ENCODE data around the gene ZNF488.

DNA sequence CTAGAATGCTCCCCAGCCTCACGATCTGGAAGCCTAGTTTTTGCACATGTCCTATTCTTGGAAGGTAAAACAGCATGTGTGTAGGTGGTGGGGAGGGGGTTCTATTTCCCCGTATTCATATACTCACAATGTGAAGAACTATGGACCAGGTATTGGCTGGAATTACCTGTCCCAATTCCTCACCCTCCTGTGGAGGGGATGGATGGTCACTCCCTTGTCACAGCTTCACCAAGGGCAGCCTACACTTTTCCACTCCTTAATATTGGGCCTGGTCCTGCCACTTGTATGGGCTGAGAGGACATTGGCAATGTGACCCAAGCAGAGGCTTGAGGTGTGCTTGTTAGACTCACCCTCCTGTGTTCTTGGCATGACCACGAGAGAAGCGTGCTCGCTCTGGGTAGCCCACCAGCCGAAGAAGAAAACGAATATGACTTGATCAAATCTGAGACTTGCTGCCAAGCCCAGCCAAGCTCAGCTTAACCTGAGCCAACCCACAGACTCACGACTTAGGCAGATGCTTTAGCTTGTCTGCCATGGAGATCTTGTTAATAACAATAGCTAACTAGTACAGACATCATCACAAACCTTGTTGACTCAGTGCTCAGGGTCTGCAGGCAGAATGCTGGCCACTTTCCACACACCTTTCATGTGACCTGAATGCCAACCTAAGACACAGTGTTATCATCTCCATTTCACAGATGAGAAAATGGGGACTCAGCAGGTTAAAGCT is 17.2 kb downstream of the ZNF488 start:
- TF ChIP-seq, protein P1, sequence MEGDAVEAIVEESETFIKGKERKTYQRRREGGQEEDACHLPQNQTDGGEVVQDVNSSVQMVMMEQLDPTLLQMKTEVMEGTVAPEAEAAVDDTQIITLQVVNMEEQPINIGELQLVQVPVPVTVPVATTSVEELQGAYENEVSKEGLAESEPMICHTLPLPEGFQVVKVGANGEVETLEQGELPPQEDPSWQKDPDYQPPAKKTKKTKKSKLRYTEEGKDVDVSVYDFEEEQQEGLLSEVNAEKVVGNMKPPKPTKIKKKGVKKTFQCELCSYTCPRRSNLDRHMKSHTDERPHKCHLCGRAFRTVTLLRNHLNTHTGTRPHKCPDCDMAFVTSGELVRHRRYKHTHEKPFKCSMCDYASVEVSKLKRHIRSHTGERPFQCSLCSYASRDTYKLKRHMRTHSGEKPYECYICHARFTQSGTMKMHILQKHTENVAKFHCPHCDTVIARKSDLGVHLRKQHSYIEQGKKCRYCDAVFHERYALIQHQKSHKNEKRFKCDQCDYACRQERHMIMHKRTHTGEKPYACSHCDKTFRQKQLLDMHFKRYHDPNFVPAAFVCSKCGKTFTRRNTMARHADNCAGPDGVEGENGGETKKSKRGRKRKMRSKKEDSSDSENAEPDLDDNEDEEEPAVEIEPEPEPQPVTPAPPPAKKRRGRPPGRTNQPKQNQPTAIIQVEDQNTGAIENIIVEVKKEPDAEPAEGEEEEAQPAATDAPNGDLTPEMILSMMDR (IDR thresholded peaks at IDR 0.05) = no peak
- TF ChIP-seq POLR2A (IDR thresholded peaks at IDR 0.05) = no peak
